Right lobe of liver (tissue), 4 donors: Measurements from ENCODE around the gene SPATS2L.

Source experiments
- CTCF ChIP-seq, 4 donors: fragments of 200-600 bp in 3 of 4; fragments of 450-650 bp in 1 of 4; IDR thresholded peaks; one replicate each; pipeline versions ENCODE4 v1.5.1 to v1.8.0; 2016 to 2022; ENCODE audit warnings: antibody characterized with exemption in 4 of 4, mild to moderate bottlenecking in 2 of 4
- POLR2A ChIP-seq: fragments of 450-650 bp; IDR thresholded peaks from one replicate; pipeline ENCODE4 v1.6.1; 2017; ENCODE audit warnings: antibody characterized with exemption, mild to moderate bottlenecking
- donor health status: DM: no; HTN: no; CAD: no.
- donor health status: DM: no; HTN: no; CAD: no.
- donor health status: DM: no; HTN: yes; CAD: no.

- TF ChIP-seq CTCF (IDR thresholded peaks at IDR 0.05) (no peak), POLR2A (no peak)
Observed at GRCh38 chr2:200348897-200349563, 42.5 kb downstream of the SPATS2L start.
